Jurkat, Clone E6-1 (cell line): ENCODE results near the gene PRKD3.

Source experiments
- DNase-seq: peaks from one replicate; pipeline ENCODE4 v3.0.0-alpha.2; 2011; ENCODE audit warnings: low read depth, low spot score
- H3K4me3 ChIP-seq: 2 replicates; pipeline ENCODE4 v1.5.1; 2011; ENCODE audit warnings: mild to moderate bottlenecking, low read length, control low read depth, moderate library complexity

Gene PRKD3

DNA sequence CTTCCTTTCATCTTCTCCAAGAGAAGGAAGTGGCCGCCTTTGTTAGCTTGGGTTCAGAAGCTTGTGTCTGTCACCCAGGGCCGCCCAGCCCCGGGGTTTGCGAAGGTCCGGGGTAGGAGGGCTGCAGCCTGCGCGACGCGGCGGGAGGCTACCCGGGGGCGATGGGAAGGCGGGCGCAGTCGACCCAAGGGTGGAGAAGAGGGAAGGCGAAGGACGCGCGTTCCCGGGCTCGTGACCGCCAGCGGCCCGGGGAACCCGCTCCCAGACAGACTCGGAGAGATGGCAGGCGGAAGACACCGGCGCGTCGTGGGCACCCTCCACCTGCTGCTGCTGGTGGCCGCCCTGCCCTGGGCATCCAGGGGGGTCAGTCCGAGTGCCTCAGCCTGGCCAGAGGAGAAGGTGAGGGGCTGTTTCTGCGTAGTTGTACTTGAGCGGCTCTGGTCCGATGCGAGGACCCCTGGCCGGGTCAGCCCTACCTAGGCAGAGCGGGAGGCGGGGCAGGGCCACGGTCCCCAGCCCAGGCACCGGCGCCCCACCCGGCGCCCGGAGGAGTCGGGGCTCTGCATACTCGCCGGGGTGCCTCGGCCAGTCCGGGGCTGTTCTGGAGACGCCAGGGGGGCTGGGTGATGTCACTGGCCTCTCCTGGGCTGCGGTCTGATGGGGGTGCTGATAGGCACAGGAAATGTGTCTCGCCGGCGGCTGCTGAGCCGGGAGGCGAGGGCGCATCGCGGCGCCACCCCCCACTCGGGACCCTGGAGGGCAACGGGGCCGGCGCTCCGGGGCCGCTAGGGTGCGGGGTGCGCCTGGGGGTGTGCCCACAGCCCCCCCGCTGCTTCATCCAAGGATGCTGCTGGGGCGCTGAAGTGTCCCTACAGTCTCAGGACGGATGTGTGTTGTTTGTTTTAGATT lies 20.1 kb upstream of the PRKD3 start, which contains the start of gene QPCT:
TSS of gene QPCT (plus strand) at position 178 of the 909 bp plus-strand sequence. CDS start at position 280, 102 bp downstream.
- no peak for DNase-seq
- H3K4me3 ChIP-seq = no peak within 1 kb of the TSS

DNA sequence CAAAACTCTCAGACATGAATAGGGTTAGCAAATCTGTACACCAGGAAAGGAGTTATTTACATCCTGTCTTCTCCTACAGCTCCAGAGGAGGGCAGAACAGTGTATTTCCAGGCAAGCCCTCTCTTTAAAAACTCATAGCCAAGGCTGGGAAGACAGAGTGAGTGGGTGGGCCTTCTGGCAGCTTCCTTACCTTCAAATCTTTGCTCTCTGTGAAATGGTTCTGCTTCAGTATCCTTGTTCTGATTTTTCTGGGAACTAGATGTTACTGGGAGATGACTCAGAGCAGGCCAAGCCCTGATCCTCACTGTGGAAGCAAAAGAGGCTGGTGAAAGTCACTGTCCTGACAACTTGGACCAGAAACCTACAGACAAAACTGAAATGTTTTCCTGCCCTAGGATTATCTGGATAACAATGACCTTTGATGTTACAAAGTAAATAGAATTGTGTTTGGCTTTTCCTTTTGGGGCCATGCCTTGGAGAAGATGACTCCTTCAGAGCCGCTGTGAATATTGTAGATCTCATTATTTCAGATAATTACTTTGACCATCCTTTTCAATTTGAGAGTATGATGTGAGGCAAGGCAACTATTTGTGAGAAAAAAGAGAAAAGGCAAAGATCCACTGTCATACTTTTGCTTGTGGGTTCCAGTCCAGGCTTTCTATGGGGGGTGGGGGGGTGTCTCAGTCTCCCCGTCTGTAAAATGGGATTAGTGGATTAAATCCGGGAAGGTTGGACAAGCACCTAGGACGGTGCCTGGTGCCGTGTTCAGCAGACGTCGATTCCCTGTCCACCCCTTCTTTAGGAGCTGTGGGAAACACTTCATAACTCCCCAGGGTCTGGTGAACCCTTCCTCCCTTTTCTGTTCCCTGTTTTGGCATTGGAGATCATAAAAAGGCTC lies 19.2 kb upstream of the PRKD3 start:
- no peak overlapping the region for H3K4me3 ChIP-seq
- no peak for DNase-seq

DNA sequence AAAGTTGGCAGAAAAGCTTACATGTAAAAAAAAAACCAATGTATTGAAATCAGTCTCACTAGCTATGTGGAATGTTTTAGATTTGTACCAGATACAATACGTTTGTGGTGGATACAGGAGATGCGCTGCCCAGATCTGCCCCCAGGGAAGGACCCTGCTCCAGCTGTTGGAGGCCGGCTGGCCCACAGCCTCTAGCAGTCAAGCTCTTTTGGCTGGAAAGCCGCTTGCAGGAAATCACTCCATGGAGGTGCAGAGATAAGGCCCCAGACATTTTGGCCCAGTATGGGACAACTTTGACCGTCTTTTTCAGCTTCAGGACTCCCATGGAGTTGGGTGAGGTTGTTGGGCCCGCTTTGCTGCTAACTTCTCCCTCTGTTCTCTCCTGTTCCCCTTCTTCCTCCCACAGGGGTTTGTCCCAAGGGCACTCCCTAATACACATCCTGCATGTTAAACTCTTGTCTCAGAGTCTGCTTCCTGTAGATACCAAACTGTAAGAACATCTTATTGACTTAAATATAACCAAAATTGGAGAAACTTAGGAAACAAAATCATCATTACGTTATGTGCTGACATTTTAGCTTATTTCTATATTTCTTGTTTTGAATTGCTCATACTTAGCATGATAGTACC lies 18.1 kb upstream of the PRKD3 start:
- DNase-seq = no peak
- H3K4me3 ChIP-seq = no peak overlapping the region

DNA sequence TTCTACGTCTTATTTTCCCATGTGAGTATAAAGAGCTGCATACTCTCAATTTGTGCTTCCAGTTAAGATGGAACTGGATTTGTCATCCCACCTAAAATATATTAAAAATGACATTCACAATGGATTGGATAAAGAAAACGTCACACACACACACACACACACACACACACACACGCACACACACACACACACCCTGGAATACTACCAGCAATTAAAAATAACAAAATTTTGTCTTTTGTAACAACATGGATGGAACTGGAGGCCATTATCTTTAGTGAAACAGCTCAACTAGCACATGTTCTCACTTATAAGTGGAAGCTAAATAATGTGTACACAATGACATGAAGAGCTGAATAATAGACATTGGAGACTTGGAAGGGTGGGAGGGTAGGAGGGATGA lies 16.0 kb upstream of the PRKD3 start:
- DNase-seq = no peak
- H3K4me3 ChIP-seq = no peak overlapping the region

DNA sequence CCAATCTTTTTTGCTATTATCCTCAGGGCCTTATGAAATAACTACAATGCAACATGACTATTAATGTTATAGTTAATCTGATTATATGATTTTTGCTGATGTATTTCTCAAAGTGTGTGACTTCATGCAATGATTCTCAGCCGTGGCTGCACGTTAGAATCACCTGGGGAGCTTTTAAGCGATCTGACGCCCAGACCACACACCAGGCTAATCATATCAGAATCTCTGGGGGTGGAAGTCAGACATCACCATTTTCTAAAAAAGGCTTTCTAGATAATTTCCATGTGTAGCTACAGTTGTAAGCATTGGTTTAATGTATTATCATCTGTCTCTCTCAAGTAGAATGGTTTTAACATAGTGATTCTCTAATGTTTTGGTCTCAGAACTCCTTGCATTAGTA lies 14.3 kb upstream of the PRKD3 start:
- no peak for DNase-seq
- no peak overlapping the region for H3K4me3 ChIP-seq

DNA sequence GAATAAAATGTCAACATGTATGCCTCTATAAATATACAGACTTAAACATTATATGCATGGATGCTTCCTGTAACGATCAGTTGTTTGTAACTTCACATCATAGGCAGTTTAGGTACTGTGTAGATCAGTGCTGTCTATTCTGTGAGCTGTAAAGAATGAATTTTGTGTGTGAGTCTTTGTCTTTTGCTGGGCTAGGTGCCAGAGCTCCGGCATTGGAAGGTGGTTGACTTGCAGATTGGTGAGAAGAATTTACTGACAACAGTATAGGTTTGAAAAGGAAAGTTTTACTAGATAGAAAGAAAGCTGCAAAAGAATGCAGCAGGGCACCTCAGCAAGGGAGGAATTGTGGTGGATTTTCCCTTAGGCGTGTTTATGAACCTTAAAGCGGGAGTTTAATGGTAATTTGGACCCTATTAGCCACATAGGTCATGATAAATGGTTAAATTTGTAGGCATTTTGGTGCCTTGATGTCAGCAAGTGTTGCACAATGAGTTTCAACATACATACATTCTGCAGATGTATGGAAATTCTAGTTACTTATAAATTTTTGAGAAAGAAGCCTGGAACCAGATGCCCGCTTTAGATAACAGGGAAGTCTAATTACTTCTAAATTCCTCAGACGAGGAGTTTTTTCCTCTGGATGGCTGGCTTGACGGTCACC lies 13.1 kb upstream of the PRKD3 start:
- no peak for DNase-seq
- no peak overlapping the region for H3K4me3 ChIP-seq

DNA sequence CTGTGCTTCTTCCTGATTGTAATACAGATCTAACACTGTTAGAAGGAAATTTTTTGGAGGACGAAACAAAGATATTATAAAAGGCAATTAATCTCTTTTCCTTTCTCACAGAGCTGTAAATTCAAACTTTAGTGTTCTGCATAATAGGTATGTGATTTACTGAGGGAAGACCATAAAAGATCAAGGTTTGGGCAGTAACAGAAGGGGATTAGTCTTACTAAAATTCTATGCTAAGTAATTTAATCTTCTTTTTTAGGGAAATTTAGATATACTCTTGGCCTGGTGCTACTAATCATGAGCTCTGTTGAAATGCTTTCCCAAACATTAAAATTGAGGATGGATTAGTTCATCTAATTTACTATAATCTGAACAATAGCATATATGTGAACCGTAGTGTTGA lies 11.0 kb upstream of the PRKD3 start:
- H3K4me3 ChIP-seq = no peak overlapping the region
- no peak for DNase-seq

DNA sequence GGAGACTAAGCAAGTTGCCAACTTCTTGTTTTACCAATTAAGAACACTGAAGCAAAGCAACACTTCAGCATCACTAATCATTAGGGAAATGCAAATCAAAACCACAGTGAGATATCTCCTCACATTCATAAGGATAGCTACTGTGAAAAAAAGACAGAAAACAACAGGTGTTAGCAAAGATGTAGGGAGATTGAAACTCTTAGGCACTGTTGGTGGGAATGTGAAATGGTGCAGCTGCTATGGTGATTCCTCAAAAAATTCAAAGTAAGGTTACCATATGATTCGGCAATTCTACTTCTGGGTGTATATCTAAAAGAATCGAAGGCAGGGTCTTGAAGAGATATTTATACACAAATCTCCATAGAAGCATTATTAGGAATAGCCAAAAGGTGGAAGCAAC lies 8.6 kb upstream of the PRKD3 start:
- H3K4me3 ChIP-seq = no peak overlapping the region
- DNase-seq = no peak

DNA sequence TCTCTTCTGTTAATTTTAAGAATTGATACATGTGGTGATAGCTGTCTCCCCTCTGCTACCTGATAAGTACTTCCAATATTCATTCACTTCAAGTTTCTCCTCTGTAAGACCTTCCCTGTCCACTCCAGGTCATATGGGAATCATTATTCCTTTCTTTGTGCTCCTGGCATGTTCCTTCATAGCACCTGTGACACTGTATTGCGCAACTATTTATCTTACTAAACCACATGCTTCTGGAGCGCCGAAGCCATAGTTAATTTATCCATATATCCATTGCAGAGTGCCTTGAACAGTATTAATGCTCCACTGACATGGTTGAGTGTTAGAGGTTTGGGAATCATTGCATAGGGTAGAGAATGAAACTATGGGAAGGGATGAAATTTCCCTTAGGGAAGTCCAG lies 7.9 kb upstream of the PRKD3 start:
- H3K4me3 ChIP-seq = no peak overlapping the region
- DNase-seq = no peak

DNA sequence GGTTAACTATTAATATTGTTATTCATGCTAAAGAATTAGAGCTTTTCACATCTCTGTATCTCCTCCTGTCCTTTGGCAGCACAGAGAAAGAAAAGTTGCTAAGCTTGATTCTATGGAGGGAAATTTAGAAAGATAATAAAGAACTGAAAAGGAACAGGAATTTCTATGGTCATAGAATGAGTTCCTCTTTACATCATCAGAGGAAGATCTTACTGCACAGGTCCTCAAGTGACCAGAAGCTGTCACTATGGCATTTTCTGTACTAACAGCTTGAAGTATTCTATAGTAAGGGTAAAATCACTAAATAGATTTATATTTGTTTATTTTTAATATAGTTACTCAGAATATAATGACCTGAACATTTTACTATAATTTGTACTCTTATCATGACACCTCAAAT lies 6.0 kb upstream of the PRKD3 start:
- DNase-seq = no peak
- H3K4me3 ChIP-seq = no peak overlapping the region

DNA sequence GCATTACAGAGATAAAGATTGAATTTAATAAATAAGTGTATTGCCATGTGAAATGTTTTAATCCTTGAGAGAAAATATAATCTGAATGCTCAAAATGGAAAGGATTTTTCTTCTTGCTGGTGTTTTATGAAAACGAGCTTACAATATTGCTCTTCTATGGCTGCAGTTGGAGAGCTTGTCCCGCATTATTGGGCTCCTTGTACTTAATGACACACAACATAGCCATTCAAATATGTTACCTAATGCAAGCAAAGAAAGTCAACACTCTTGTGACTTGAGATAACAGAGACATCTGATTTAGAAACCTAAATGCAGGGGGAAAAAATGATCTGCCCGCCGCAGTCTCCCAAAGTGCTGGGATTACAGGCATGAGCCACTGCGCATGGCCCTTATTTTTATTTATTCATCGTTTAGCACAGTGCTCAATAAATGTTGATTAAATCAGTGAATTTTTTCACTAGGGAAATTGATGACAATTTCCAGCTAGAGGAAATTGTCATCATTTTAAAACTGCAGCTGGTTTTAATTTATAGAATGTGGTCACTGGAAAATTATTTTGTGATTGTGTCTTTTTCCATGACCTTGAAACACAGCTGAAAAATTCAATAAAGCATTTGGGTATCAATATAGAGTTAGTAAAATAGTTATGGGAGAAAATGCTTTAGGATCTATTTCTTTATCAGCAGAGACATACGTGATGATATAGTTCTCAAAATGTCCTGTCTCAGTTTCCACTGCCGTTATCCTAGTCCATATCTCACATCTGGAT lies 2.4 kb upstream of the PRKD3 start:
- H3K4me3 ChIP-seq = no peak overlapping the region
- DNase-seq = no peak

DNA sequence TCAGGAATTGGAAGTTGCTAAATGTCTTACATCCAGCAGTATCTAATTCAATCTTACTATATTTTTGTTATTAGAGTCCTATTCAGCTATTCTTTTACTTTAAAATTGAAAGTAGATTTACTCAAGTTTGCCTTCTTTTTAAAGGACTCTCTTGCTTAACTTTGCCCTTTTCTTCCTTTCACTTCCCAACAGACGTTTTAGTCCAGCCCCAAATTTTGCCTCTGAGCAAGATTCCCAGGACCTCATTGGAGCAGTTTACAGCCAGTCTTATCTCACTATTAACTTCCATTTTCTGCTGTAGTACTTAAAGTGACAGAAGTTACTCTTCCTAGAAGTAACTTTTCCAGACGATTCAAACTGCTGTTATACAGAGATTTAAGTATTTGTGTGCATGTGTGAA lies 1.7 kb upstream of the PRKD3 start:
- no peak for DNase-seq

DNA sequence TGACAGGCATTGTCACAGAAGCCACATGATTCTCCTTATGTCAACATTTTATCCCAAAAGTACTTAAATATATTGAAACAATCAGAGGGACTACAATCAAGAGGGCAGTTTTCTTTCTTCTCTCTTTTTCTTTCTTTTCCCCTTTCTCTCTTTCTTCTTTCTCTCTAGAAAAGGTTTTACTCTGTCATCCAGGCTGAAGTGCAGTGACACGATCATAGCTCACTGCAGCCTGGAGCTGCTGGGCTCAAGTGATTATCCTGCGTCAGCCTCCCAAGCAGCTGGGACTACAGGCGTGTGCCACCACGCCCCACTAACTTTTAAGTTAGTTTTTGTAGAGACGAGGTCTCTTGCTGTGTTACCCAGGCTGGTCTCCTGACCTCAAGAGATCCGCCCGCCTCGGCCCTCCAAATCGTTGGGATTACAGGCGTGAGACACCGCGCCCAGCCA lies 1.0 kb upstream of the PRKD3 start:
- no peak for DNase-seq
- no peak overlapping the region for H3K4me3 ChIP-seq

More for the DNA sequence above, 1.7 kb upstream of the PRKD3 start:
- H3K4me3 ChIP-seq = no peak overlapping the region

DNA sequence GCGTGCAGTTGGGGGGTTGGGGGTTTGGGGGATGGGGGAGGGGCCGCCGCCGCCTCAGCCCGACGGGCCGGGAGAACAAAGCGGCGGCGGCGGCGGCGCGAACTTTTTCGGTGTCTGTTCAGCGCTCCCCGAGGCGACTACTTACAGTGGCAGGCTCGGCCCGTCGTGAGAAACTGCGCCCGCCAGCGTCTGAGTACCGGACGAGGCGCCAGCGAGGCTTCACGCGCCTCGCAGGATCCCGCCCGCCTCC lies 172 bp downstream of the PRKD3 start:
- DNase-seq = peak; percentile 29

DNA sequence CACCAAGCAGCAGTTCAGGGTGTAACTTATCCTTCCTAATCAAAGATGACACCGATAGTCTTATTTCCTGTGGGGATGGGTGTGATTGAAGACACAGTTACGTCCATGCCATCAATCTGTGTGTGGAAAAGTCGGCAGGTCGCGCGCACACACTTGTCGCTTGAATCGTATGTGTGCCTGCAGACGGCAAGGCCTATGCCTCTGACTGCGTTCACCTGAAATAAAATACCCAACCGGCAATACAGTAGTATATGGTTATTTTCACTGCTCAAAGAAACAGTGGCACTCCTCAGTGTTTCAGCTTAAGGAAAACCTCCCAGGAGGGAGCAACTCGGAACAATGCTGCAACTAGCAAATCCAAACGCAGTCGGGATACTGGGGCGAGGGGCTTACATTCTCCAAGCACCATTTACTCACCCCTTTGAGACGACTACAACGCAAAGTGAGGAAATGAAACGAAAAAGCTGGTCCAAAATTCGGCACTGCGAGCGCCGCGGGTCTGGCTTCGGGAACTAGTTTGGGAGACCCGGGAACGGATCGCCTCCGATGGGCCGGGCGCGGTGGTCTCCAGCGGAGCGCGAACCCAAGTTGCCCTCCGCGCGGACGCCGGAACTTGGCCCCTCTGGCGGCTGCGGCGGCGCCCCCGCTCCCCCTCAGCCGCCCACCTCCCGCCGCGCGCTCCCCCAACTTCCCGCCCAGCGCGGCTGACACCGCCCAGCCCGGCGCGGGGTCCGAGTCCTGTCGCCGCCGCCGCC lies 675 bp downstream of the PRKD3 start:
- peak; percentile 22 for DNase-seq
- H3K4me3 ChIP-seq = peak overlapping the region; percentile 77

More for the DNA sequence above, 172 bp downstream of the PRKD3 start:
- peak overlapping the region; percentile 77 for H3K4me3 ChIP-seq

DNA sequence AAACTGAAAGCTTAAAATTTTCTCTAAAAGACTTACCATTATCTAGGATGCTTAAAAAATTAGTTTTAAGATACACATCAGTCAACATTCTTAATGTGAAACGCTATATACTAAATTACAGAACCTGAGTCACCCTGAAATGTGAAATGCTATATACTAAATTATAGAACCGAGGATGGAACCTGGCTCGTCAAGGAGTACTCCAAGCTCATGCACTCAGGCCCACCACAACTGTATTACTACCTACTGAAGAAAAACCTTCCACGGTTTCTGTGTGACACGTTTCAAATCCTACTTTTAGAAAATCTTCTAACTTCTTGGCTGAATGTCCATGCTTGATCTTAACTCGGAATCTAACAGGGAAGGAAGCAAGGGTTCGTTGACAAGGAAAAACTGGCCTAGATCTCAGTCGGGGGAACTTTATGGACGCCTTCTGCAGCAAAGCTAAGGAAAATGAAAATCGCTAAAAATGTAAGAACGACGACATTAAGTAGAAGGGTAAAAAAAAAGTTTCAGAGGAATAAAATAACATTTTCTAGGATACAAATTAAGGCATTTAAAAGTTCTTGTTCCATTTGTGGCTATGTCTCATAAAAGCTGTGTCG lies 1.4 kb downstream of the PRKD3 start:
- peak overlapping the region; percentile 77 for H3K4me3 ChIP-seq
- DNase-seq = no peak

DNA sequence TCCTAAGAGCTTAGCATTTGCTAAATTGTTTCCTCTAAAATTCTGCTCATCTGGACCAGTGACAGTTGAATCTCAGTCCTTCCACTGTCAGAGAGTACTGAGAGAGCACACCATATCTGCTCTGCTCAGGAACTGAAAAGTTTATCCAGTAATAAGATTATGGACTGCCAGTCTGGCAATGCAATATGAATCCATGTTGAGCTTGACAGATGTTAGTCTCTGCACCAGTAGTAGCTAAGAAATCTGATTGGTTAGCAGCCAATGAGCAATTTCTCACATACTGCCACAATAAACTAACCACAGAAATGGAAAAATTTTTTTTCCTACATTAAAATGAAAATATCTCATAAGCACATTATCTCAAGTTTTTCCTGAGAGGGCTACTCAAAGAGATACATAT lies 2.3 kb downstream of the PRKD3 start:
- H3K4me3 ChIP-seq = no peak overlapping the region
- DNase-seq = no peak
